ENCODE data around the gene CNTN5.

CNTN5 gene

DNA sequence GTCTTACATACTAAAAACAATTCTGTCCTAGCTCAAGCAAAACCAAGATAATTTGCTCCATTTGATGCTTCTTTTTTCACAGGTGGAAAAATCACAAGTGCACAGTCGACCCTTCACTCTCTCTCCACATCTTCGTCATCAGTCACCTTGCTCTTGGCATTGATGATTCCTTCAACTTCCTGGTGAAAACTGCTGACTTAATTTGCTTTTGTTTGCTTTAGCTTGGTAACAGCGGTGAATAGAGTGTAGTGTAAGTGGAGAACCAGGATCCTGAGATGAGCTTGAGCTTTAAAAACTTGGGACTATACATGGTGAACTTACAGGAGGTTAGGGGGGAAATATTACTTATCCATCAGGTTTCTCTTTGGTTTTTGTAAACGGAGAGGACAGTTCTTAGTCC is 1335.3 kb downstream of the CNTN5 start:
- no peak for DNase-seq

GRCh38 chr11:100359281-100359680 is 1338.5 kb downstream of the CNTN5 start:
- DNase-seq, result no peak

GRCh38 chr11:100367892-100368291 is 1347.1 kb downstream of the CNTN5 start:
- DNase-seq, result no peak

- no peak for DNase-seq
Observed at GRCh38 chr11:100383357-100383865, 1362.7 kb downstream of the CNTN5 start.

DNA sequence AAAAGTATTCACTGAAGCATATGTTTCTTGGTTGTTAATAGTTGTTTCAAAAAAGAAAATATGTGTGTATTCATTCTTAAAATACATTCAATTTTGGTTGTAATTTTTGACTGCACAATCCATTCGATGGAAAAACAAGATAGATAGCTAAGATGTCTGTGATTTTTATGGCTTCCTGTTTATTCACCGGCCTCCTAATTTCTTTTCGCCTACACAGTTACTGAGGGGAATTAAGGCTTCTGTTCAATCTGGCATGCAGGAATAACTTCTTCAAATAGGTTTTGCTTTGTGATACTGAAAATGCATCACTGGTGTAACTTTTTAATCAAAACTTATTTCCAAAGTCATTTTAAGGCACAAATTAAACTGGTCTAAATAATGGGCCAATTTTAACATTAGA is 1375.5 kb downstream of the CNTN5 start:
- no peak for DNase-seq

GRCh38 chr11:100397401-100397800 is 1376.7 kb downstream of the CNTN5 start:
- no peak for DNase-seq

DNA sequence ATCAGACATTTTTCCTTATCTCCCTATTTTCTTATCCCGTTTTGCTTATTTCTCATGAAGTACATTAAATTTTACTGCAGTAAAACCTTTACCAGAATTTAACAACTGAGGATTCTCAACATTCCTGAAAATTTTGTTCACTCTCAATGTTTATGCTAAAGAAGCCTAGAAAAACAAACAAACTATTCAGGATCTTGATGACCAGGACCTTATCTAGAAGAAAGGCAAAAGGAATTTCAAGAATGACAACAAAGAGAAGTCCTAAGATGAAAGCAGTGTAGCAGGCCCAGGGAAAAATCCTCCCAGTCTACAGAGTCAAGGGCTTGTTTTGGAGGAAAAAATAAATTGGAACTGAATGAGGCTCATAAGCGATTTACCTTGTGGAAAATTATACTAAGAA is 1383.1 kb downstream of the CNTN5 start:
- DNase-seq, result no peak

DNA sequence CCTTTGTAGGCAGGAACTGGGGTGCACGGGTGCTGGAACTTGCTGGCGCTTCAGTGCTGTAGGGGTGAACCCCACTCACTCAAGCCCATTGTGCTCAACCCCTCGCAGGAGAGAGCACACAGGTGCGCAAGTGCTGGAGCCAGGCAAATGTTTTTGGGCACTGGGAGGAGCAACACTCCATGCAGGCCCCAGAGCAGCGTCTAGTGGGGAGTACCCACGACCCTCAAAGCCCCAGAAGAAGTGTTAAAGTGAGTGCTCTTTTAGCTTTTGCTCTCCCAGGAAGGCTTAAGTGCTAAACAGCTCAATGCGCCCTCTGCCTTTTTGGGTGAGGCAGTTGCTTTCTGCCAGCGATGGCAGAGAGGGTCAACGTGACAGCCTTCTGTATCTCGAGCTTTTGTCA is 1384.2 kb downstream of the CNTN5 start:
- DNase-seq, result no peak

All from CD4-positive, alpha-beta T cell treated with Interleukin-17A for 4 hours (primary cell).